Prostate gland (tissue), 2 donors: ENCODE results near the gene ZNF443. TPM values are rescaled to one million over a fixed set of nuclear protein-coding genes. Genes with fewer than 3 reads are reported as not detected.
"Not testable (repeated sequence)": the region's sequence is repeated elsewhere in the genome, so short reads cannot be mapped to it uniquely, and the experiment has no call there.

Source experiments
- DNase-seq: peaks from one replicate; pipeline ENCODE4 v3.0.0-alpha.2; 2019; ENCODE audit warnings: low spot score
- H3K27ac ChIP-seq, 2 donors: fragments of 200-600 bp; sonication (generic); 2 replicates each; pipeline ENCODE4 v1.5.1; 2017 to 2019
- H3K27me3 ChIP-seq: fragments of 200-600 bp; sonication (generic); replicated peaks from 2 replicates; pipeline ENCODE4 v1.5.1; 2019; ENCODE audit not compliant: insufficient read depth
- H3K36me3 ChIP-seq, 2 donors: fragments of 200-600 bp; sonication (generic); 1 replicate in 1 of 2; 2 replicates in 1 of 2; pipeline versions ENCODE4 v1.5.1 to v1.8.1; 2017 to 2019
- H3K4me1 ChIP-seq: fragments of 200-600 bp; sonication (generic); replicated peaks from 2 replicates; pipeline ENCODE4 v1.5.1; 2019
- H3K4me3 ChIP-seq, 2 donors: fragments of 200-600 bp; sonication (generic); 2 replicates each; pipeline ENCODE4 v1.5.1; 2017 to 2019
- H3K9me3 ChIP-seq: fragments of 200-600 bp; sonication (generic); 2 replicates; pipeline ENCODE4 v1.5.1; 2017
- POLR2A ChIP-seq: fragments of 450-650 bp; IDR thresholded peaks from one replicate; pipeline ENCODE4 v1.6.1; 2016; ENCODE audit warnings: antibody characterized with exemption, mild to moderate bottlenecking
- POLR2AphosphoS5 ChIP-seq: sonication (generic); formaldehyde crosslinking; IDR thresholded peaks from one replicate; pipeline ENCODE4 v1.6.1; 2017; ENCODE audit warnings: antibody characterized with exemption
- WGBS: methylation state at CpG from one replicate; pipeline ENCODE4 v1.1.5; 2018; 5-methylcytosine and 5-hydroxymethylcytosine counted together
- intact Hi-C: fragments of 100-400 bp; cut with DNase I; formaldehyde crosslinking; loops from one replicate; pipeline ENCODE4 v1.14.2; 2022
- total RNA-seq, 2 donors: library from RNA; depleted of rRNA; stranded (reverse); fragments of >200 nt; gene quantifications; one replicate each; pipeline ENCODE4 v1.1.0, GENCODE V29; 2016
- TF ChIP-seq, protein P1 (sequence below), 4 experiments: fragments of 200-600 bp in 2 of 4; fragments of 450-650 bp in 2 of 4; sonication (generic) in 2 of 4; IDR thresholded peaks; 1 replicate in 3 of 4; 2 replicates in 1 of 4; pipeline ENCODE4 v1.5.1; 2016 to 2019; ENCODE audit warnings: antibody characterized with exemption in 4 of 4, mild to moderate bottlenecking in 2 of 4, moderate library complexity in 2 of 4

ZNF443 gene
- total RNA-seq, 2 donors from 2014 or later, result 5.7 to 5.8 TPM

DNA sequence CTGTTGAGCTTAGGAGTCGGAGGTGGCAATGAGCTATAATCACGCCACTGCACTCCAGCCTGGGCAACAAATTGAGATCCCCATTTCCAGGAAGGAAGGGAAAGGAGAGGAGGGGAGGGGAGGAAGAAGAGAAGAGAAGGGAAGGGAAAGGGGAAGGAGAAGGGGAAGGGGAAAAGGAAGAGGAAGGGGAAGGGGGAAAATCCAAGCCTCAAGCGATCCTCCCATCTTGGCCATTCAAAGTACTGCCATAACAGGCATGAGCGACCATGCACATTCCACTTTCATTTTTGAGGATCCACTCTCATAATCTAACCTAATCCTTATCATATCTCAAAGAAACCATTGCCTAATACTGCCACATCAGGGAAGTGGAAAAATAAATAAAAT lies 14.9 kb downstream of the ZNF443 start:
- Histone ChIP-seq H3K4me1 (no peaks in the 10 kb centered on the region), H3K36me3 (peaks cover under 1 to 5% of the 10 kb centered on the region in 2 donors), H3K27me3 (no peaks in the 10 kb centered on the region), H3K4me3 (no peak overlapping the region), H3K27ac (no peak overlapping the region), H3K9me3 (no peaks in the 10 kb centered on the region)
- WGBS, result 96% methylated on average over 4 of the region's 4 CpGs
- no peak for TF ChIP-seq POLR2A
- no peak for TF ChIP-seq POLR2AphosphoS5
- TF ChIP-seq, protein P1, sequence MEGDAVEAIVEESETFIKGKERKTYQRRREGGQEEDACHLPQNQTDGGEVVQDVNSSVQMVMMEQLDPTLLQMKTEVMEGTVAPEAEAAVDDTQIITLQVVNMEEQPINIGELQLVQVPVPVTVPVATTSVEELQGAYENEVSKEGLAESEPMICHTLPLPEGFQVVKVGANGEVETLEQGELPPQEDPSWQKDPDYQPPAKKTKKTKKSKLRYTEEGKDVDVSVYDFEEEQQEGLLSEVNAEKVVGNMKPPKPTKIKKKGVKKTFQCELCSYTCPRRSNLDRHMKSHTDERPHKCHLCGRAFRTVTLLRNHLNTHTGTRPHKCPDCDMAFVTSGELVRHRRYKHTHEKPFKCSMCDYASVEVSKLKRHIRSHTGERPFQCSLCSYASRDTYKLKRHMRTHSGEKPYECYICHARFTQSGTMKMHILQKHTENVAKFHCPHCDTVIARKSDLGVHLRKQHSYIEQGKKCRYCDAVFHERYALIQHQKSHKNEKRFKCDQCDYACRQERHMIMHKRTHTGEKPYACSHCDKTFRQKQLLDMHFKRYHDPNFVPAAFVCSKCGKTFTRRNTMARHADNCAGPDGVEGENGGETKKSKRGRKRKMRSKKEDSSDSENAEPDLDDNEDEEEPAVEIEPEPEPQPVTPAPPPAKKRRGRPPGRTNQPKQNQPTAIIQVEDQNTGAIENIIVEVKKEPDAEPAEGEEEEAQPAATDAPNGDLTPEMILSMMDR (IDR thresholded peaks at IDR 0.05), result no peak
- intact Hi-C loops, result no loop called here
- DNase-seq, result no peak

- H3K27me3 ChIP-seq, result no peaks in the 10 kb centered on the region
- no peak for TF ChIP-seq POLR2A
- TF ChIP-seq, protein P1 (IDR thresholded peaks at IDR 0.05), result no peak
- TF ChIP-seq POLR2AphosphoS5, result no peak
- no peaks in the 10 kb centered on the region for H3K4me1 ChIP-seq
- intact Hi-C loops, result no loop called here
- 94% methylated on average over 2 of the region's 2 CpGs for WGBS
- no peak overlapping the region for H3K27ac ChIP-seq
- DNase-seq, result no peak
- no peaks in the 10 kb centered on the region for H3K36me3 ChIP-seq
- no peak overlapping the region for H3K4me3 ChIP-seq
- H3K9me3 ChIP-seq, result no peaks in the 10 kb centered on the region
Observed at GRCh38 chr19:12425236-12425887, 15.5 kb downstream of the ZNF443 start.

GRCh38 chr19:12417273-12417672 lies 23.5 kb downstream of the ZNF443 start:
- H3K4me1 ChIP-seq, H3K27ac ChIP-seq, H3K36me3 ChIP-seq, H3K9me3 ChIP-seq, intact Hi-C loops, H3K27me3 ChIP-seq, H3K4me3 ChIP-seq, DNase-seq: not testable (repeated sequence)
- 81% methylated on average over 5 of the region's 5 CpGs for WGBS

- no peaks in the 10 kb centered on the region for H3K27me3 ChIP-seq
- intact Hi-C loops, result no loop called here
- 88% methylated on average over 2 of the region's 2 CpGs for WGBS
- DNase-seq, result no peak
- no peak overlapping the region for H3K27ac ChIP-seq
- no peaks in the 10 kb centered on the region for H3K9me3 ChIP-seq
- no peak overlapping the region for H3K4me3 ChIP-seq
- no peaks in the 10 kb centered on the region for H3K36me3 ChIP-seq
- TF ChIP-seq, protein P1 (IDR thresholded peaks at IDR 0.05), result no peak
- H3K4me1 ChIP-seq, result no peaks in the 10 kb centered on the region
Observed at GRCh38 chr19:12411893-12412292, 28.9 kb downstream of the ZNF443 start.

DNA sequence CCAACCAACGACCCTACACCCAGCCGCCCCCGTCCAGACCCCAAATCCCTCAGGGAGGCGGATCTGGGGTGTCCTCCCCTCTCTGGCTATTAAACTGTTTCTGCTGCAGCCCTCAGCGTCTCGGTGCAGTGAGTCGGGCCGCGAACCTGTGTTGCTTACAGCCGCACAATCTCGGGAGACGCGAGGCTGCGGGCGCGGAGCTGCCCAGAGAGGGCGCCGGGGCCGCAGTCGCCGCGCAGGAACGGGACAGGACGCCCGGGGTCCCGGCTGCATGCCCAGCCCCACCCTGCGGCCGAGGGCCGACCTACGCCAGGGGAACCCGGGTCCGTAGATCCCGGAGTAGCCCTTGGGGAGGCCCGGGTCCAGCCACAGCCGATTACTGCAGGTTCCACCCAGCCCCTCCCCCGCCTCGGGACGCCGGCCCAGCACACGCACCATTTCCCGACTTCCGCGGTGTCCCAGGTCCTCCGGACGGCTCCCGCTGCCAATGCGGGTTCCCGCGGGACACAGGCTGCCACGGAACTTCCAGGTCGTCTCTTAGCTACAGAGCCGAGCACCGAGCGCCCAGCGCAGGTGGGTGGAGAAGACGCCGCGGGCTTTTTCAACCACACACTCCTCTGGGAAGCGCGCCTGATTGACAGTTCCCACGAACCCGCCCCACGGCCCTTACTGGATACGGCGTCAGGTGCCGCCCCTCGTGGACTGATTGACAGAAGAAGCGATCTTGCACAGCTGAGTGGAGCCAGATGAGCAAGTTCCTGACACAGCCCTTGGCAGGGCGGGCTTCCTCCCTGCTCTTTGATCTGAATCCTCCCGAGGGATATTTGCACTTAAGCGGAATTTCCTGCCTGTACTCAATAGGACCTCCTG lies 40.0 kb downstream of the ZNF443 start, which contains the start of gene ZNF799:
TSS of gene ZNF799 (minus strand) at position 639 of the 870 bp plus-strand sequence. CDS start at position 438, 201 bp downstream.
- TF ChIP-seq, protein P1 (IDR thresholded peaks at IDR 0.05), result no peak
- peak; percentile 96 for TF ChIP-seq POLR2AphosphoS5
- peak; percentile 72 for TF ChIP-seq POLR2A
- no peaks in the 10 kb centered on the region for H3K36me3 ChIP-seq

DNA sequence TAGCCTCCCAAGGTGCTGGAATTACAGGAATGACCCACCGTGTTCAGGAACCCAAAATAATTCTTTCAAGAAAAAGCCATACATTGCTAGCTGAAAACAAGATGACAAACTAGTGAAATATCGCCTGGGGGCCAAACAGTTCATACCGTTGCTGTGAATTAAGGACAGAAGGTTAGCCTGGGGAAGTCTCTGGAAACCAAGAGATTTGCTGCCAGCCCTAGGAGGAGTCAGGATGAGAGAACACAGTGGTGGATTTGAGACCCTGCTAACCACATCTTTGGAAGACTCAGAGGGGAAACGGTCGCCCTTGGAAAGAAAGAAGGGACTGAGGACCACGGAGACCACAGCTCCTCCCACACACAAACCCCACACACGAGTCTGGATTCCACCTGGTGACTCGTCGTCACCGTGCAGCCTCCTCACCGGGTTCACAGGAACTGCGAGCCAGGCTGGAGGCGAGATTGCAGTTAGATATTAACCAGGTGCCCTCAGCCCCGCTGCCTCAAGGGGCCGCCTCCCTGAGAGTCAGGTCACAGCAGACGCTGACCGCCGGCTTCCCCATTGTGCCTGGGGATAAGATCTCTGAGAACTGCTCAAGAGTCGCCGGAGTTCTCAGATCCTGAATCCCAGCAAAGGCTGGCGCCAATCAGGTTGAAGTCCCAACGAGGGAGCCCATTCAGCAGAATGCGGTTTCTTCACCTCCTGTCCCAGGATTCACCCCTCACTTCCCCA lies 40.8 kb downstream of the ZNF443 start:
- 3% methylated on average over 19 of the region's 23 CpGs for WGBS
- DNase-seq, result peak; percentile 13
- H3K36me3 ChIP-seq, H3K4me1 ChIP-seq, intact Hi-C loops, H3K9me3 ChIP-seq, H3K27me3 ChIP-seq: not testable (repeated sequence)
- peak overlapping the region; percentile 65 to 78 for H3K4me3 ChIP-seq
- peak overlapping the region; percentile 85 to 90 for H3K27ac ChIP-seq

More for the DNA sequence above, 40.0 kb downstream of the ZNF443 start, which contains the start of gene ZNF799:
- Histone ChIP-seq H3K4me1 (no peaks in the 10 kb centered on the region), H3K27me3 (no peaks in the 10 kb centered on the region), H3K27ac (peak within 1 kb of the TSS; percentile 85 to 90), H3K4me3 (peak within 1 kb of the TSS; percentile 65 to 78), H3K9me3 (no peaks in the 10 kb centered on the region)
- intact Hi-C loops, result no loop called here
- peak; percentile 99 for DNase-seq
- WGBS, result under 1% methylated on average over 49 of the region's 71 CpGs

DNA sequence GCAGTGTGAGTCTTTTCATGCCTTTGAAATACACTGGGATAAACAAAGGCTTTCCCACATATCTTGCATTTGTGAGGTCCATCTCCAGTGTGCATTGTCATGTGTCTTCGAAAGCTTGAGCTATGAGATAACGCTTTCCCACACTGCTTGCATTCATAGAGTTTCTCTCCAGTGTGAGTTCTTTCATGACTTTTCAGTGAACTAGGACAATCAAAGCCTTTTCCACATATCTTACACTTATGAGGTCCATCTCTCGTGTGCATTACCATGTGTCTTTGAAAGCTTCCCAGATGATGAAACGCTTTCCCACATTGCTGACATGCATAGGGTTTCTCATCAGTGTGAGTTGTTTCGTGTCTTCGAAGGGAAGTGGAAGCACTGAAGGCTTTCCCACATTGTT lies 49.7 kb downstream of the ZNF443 start:
- H3K4me1 ChIP-seq, H3K27me3 ChIP-seq, intact Hi-C loops, H3K27ac ChIP-seq, DNase-seq, H3K9me3 ChIP-seq, H3K4me3 ChIP-seq, H3K36me3 ChIP-seq: not testable (repeated sequence)
- 99% methylated on average over 6 of the region's 6 CpGs for WGBS
